Thyroid gland (tissue), 4 donors: Measurements from ENCODE around the gene ARMC5.

Experiments
- CTCF ChIP-seq, 6 experiments: fragments of 200-600 bp in 3 of 6; fragments of 450-650 bp in 3 of 6; sonication (generic) in 3 of 6; IDR thresholded peaks; one replicate each; pipeline ENCODE4 v1.5.1; 2016 to 2019; ENCODE audit warnings: antibody characterized with exemption in 6 of 6, mild to moderate bottlenecking in 2 of 6, inconsistent platforms in 1 of 6, moderate library complexity in 1 of 6
- POLR2A ChIP-seq, 2 donors: fragments of 450-650 bp; IDR thresholded peaks; one replicate each; pipeline ENCODE4 v1.6.1; 2017; ENCODE audit warnings: antibody characterized with exemption in 2 of 2, mild to moderate bottlenecking in 2 of 2, moderate library complexity in 1 of 2

GRCh38 chr16:31455601-31456314 lies 3.5 kb upstream of the ARMC5 start:
- TF ChIP-seq CTCF (IDR thresholded peaks at IDR 0.05) (no peak), POLR2A (IDR thresholded peaks at IDR 0.05) (no peak)
